Astrocyte (in vitro differentiated cells and primary cell): ENCODE results near the gene PDCD5. TPM values are rescaled to one million over a fixed set of nuclear protein-coding genes. Genes with fewer than 3 reads are reported as not detected.

ENCODE experiments used
- DNase-seq: peaks from one replicate; pipeline ENCODE4 v3.0.0-alpha.2; 2010; ENCODE audit warnings: low read depth
- FAIRE-seq: peaks from 2 replicates; lab custom pipeline; 2011; peaks lifted over from hg19 to GRCh38; lab: Jason Lieb, UNC
- H2AFZ ChIP-seq: 2 replicates; pipeline ENCODE4 v1.6.0; 2012; ENCODE audit warnings: low read depth, low read length, inconsistent platforms
- H3K27ac ChIP-seq: 2 replicates; pipeline ENCODE4 v1.5.1; 2011; ENCODE audit warnings: low read depth, low read length, inconsistent platforms
- H3K27me3 ChIP-seq: 2 replicates; pipeline ENCODE4 v1.6.0; 2011; ENCODE audit warnings: low read length, inconsistent platforms; ENCODE audit not compliant: insufficient read depth
- H3K36me3 ChIP-seq: 2 replicates; pipeline ENCODE4 v1.5.1; 2011; ENCODE audit warnings: low read length, inconsistent platforms; ENCODE audit not compliant: insufficient read depth
- H3K4me1 ChIP-seq: 2 replicates; pipeline ENCODE4 v1.5.1; 2011; ENCODE audit warnings: low read length, inconsistent platforms; ENCODE audit not compliant: insufficient read depth
- H3K4me2 ChIP-seq: 2 replicates; pipeline ENCODE4 v1.6.0; 2012; ENCODE audit warnings: low read length, inconsistent platforms
- H3K4me3 ChIP-seq: 2 replicates; pipeline ENCODE4 v1.5.1; 2011; ENCODE audit warnings: low read depth, mild to moderate bottlenecking, low read length, inconsistent platforms; ENCODE audit not compliant: insufficient read depth
- H3K79me2 ChIP-seq: 2 replicates; pipeline ENCODE4 v1.6.0; 2012; ENCODE audit warnings: mild to moderate bottlenecking, low read length, inconsistent platforms; ENCODE audit not compliant: insufficient read depth
- H3K9ac ChIP-seq: 2 replicates; pipeline ENCODE4 v1.6.0; 2012; ENCODE audit warnings: mild to moderate bottlenecking, low read length, inconsistent platforms
- H3K9me3 ChIP-seq: 2 replicates; pipeline ENCODE4 v1.5.1; 2012; ENCODE audit warnings: low read depth, mild to moderate bottlenecking, low read length, inconsistent platforms; ENCODE audit not compliant: insufficient read depth
- H4K20me1 ChIP-seq: 2 replicates; pipeline ENCODE4 v1.6.0; 2012; ENCODE audit warnings: low read length, inconsistent platforms; ENCODE audit not compliant: insufficient read depth
- H3K27ac Mint-ChIP-seq: one replicate; pipeline ENCODE4 v1.8.0; 2021; ENCODE audit warnings: mild to moderate bottlenecking, mixed read lengths; ENCODE audit not compliant: unreplicated experiment
- H3K27me3 Mint-ChIP-seq: one replicate; pipeline ENCODE4 v1.8.0; 2021; ENCODE audit warnings: low read depth, mixed read lengths; ENCODE audit not compliant: unreplicated experiment
- H3K36me3 Mint-ChIP-seq: one replicate; pipeline ENCODE4 v1.8.0; 2021; ENCODE audit warnings: low read depth, mixed read lengths; ENCODE audit not compliant: unreplicated experiment
- H3K4me1 Mint-ChIP-seq: one replicate; pipeline ENCODE4 v1.8.0; 2021; ENCODE audit warnings: low read depth, mixed read lengths; ENCODE audit not compliant: unreplicated experiment
- H3K4me3 Mint-ChIP-seq: one replicate; pipeline ENCODE4 v1.8.0; 2021; ENCODE audit warnings: mild to moderate bottlenecking, moderate library complexity, mixed read lengths; ENCODE audit not compliant: unreplicated experiment
- H3K9me3 Mint-ChIP-seq: one replicate; pipeline ENCODE4 v1.8.0; 2021; ENCODE audit warnings: mild to moderate bottlenecking, mixed read lengths; ENCODE audit not compliant: unreplicated experiment
- EZH2 ChIP-seq: IDR thresholded peaks from 2 replicates; pipeline ENCODE4 v1.6.1; 2012; ENCODE audit warnings: mild to moderate bottlenecking, low read length, inconsistent platforms; ENCODE audit not compliant: insufficient read depth
- total RNA-seq: library from RNA; stranded (reverse); gene quantifications from 2 replicates; pipeline ENCODE4 v1.2.1, GENCODE V29; 2021
- TF ChIP-seq, protein P1 (sequence below): IDR thresholded peaks from 2 replicates; pipeline ENCODE4 v1.5.1; 2011; ENCODE audit warnings: low read depth, mild to moderate bottlenecking, inconsistent platforms, low read length, moderate library complexity; ENCODE audit not compliant: insufficient read depth

PDCD5 gene
- total RNA-seq, 1 donor from 2014 or later, result 127 TPM

DNA sequence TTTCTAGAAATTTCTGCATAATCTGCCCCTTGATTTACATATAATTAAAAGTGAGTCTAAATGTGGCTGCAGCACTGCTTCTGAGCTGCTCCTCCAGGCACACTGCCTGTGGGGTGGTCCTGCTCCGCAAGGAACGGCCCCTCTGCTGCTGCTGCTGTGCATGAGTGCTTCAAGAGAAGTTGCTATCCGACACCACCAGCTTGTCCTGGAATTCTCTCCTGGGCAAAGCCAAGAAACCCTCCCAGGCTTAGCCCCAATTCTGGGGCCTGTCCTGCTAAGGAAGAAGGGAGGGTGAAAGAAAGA is 7.5 kb upstream of the PDCD5 start:
- no peak overlapping the region for H3K27ac ChIP-seq
- H3K9me3 ChIP-seq, result no peaks in the 10 kb centered on the region

DNA sequence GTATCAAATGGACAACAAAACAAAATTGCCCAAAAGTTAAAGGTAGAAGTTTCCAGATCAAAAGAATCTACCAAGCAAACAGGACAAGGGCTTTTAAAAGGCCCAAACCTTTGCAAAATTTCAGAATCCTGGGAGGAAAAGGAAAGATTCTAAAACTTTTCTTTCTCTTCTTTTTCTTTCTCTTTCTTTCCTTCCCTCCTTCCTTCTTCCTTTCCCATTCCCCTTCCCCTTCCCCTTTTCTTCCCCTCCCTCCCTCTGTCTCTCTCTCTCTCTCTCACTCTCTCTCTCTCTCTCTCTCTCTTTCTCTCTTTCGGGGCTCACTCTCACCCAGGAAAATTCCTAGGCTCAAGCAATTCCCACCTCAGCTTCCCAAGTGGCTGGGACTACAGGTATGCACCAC is 4.2 kb upstream of the PDCD5 start:
- H3K9me3 Mint-ChIP-seq, result no peaks in the 10 kb centered on the region
- Histone ChIP-seq H3K4me2 (no peak overlapping the region), H3K36me3 (no peaks in the 10 kb centered on the region), H3K4me3 (no peak overlapping the region), H3K27me3 (no peaks in the 10 kb centered on the region), H3K9me3 (no peaks in the 10 kb centered on the region), H4K20me1 (no peaks in the 10 kb centered on the region), H3K9ac (no peak overlapping the region), H3K27ac (no peak overlapping the region), H3K79me2 (peaks cover 9% of the 10 kb centered on the region), H2AFZ (no peak overlapping the region), H3K4me1 (no peaks in the 10 kb centered on the region)
- DNase-seq (no peak), FAIRE-seq (no peak)
- TF ChIP-seq, protein P1, sequence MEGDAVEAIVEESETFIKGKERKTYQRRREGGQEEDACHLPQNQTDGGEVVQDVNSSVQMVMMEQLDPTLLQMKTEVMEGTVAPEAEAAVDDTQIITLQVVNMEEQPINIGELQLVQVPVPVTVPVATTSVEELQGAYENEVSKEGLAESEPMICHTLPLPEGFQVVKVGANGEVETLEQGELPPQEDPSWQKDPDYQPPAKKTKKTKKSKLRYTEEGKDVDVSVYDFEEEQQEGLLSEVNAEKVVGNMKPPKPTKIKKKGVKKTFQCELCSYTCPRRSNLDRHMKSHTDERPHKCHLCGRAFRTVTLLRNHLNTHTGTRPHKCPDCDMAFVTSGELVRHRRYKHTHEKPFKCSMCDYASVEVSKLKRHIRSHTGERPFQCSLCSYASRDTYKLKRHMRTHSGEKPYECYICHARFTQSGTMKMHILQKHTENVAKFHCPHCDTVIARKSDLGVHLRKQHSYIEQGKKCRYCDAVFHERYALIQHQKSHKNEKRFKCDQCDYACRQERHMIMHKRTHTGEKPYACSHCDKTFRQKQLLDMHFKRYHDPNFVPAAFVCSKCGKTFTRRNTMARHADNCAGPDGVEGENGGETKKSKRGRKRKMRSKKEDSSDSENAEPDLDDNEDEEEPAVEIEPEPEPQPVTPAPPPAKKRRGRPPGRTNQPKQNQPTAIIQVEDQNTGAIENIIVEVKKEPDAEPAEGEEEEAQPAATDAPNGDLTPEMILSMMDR, result no peak
- no peak for TF ChIP-seq EZH2
- H3K4me3 Mint-ChIP-seq, result no peak overlapping the region
- H3K4me1 Mint-ChIP-seq, result no peaks in the 10 kb centered on the region
- no peak overlapping the region for H3K27ac Mint-ChIP-seq
- peaks cover 22% of the 10 kb centered on the region for H3K27me3 Mint-ChIP-seq
- no peaks in the 10 kb centered on the region for H3K36me3 Mint-ChIP-seq

More for the DNA sequence above, 7.5 kb upstream of the PDCD5 start:
- Mint-ChIP-seq H3K27me3 (peaks cover 30% of the 10 kb centered on the region), H3K9me3 (peaks cover 2% of the 10 kb centered on the region), H3K4me1 (no peaks in the 10 kb centered on the region), H3K4me3 (no peak overlapping the region), H3K36me3 (no peaks in the 10 kb centered on the region), H3K27ac (no peak overlapping the region)
- Histone ChIP-seq H3K27me3 (no peaks in the 10 kb centered on the region), H2AFZ (no peak overlapping the region), H3K4me3 (no peak overlapping the region), H3K4me2 (no peak overlapping the region), H3K79me2 (no peaks in the 10 kb centered on the region), H4K20me1 (no peaks in the 10 kb centered on the region), H3K4me1 (no peaks in the 10 kb centered on the region), H3K36me3 (no peaks in the 10 kb centered on the region), H3K9ac (no peak overlapping the region)
- TF ChIP-seq, protein P1, result no peak
- TF ChIP-seq EZH2, result no peak
- FAIRE-seq, result no peak
- DNase-seq, result no peak

DNA sequence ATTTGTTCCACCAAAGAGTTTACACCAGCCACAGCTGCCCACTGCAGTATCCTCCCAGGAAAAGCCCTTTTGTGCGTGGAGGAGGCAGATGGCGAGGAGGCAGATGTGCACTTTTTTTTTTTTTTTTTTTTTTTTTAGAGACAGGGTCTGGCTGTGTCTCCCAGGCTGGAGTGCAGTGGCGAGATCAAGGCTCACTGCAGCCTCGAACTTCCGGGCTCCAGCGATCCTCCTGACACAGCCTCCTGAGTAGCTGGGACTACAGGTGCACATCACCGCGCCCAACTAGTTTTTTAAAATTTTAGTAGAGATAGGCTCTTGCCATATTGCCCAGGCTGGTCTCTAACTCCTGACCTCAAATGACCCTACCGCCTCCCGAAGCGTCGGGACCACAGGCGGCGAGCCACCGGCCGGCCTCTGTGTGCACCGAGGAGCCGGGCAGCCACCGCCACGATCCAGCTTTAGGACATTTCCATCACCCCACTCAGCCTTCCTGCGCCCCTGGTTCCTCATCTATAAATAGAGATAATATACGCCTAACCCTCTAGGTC is 563 bp upstream of the PDCD5 start:
- H3K4me3 ChIP-seq, result peak overlapping the region; percentile 92
- peak overlapping the region; percentile 72 for H2AFZ ChIP-seq
- H4K20me1 ChIP-seq, result peaks cover 32% of the 10 kb centered on the region
- Mint-ChIP-seq H3K27ac (no peak overlapping the region), H3K36me3 (peaks cover 6% of the 10 kb centered on the region), H3K27me3 (peaks cover 13% of the 10 kb centered on the region), H3K4me1 (no peaks in the 10 kb centered on the region), H3K4me3 (peak overlapping the region; percentile 91), H3K9me3 (no peaks in the 10 kb centered on the region)
- DNase-seq (no peak), FAIRE-seq (no peak)
- peak overlapping the region; percentile 87 for H3K4me2 ChIP-seq
- no peak overlapping the region for H3K27ac ChIP-seq
- H3K9me3 ChIP-seq, result no peaks in the 10 kb centered on the region
- no peaks in the 10 kb centered on the region for H3K27me3 ChIP-seq
- TF ChIP-seq EZH2, result no peak
- TF ChIP-seq, protein P1, result no peak
- peaks cover 13% of the 10 kb centered on the region for H3K36me3 ChIP-seq
- H3K79me2 ChIP-seq, result peaks cover 39% of the 10 kb centered on the region
- H3K9ac ChIP-seq, result peak overlapping the region; percentile 39
- no peaks in the 10 kb centered on the region for H3K4me1 ChIP-seq
